ENCODE measurements around the gene RFX1.
"Not testable (repeated sequence)": the region's sequence is repeated elsewhere in the genome, so short reads cannot be mapped to it uniquely, and the experiment has no call there.

DNA sequence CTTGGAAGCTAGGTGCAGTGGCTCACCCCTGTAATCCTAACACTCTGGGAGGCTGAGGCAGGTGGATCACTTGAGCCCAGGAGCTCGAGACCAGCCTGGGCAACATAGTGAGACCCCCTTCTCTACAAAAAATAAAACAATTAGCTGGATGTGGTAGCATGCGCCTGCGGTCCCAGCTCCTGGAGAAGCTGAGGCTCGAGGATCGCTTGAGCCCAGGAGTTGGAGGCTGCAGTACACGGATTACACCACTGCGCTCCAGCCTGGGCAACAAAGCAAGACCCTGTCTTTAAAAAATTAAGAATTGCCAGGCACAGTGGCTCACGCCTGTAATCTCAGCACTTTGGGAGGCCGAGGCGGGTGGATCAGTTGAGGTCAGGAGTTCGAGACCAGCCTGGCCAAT lies 44.8 kb upstream of the RFX1 start:
- not testable (repeated sequence) for TF ChIP-seq ZNF565 (CRISPR knock-in tag; conservative IDR thresholded peaks at IDR 0.05; ENCODE audit: low read depth); TCF4 (CRISPR knock-in tag; IDR thresholded peaks at IDR 0.05; ENCODE audit: borderline replicate concordance); RARB (CRISPR knock-in tag; IDR thresholded peaks at IDR 0.05); PATZ1 (CRISPR knock-in tag; IDR thresholded peaks at IDR 0.05; ENCODE audit: borderline replicate concordance); ARNTL (CRISPR knock-in tag; IDR thresholded peaks at IDR 0.05; ENCODE audit: borderline replicate concordance, low read depth); ZNF70 (CRISPR knock-in tag; IDR thresholded peaks at IDR 0.05)
- TF ChIP-seq, protein P1, sequence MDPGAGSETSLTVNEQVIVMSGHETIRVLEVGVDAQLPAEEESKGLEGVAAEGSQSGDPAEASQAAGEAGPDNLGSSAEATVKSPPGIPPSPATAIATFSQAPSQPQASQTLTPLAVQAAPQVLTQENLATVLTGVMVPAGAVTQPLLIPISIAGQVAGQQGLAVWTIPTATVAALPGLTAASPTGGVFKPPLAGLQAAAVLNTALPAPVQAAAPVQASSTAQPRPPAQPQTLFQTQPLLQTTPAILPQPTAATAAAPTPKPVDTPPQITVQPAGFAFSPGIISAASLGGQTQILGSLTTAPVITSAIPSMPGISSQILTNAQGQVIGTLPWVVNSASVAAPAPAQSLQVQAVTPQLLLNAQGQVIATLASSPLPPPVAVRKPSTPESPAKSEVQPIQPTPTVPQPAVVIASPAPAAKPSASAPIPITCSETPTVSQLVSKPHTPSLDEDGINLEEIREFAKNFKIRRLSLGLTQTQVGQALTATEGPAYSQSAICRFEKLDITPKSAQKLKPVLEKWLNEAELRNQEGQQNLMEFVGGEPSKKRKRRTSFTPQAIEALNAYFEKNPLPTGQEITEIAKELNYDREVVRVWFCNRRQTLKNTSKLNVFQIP (CRISPR knock-in tag; IDR thresholded peaks at IDR 0.05; ENCODE audit: borderline replicate concordance, low read depth): not testable (repeated sequence)

Measured in SK-N-SH treated with all-trans-retinoic acid at 6 μM for 48 hours (cell line).